Esophagus muscularis mucosa (tissue), 4 donors: ENCODE results near the gene SHE.

ENCODE experiments used
- EP300 ChIP-seq: sonication (generic); formaldehyde crosslinking; IDR thresholded peaks from one replicate; pipeline ENCODE4 v1.6.1; 2017; ENCODE audit warnings: antibody characterized with exemption
- POLR2AphosphoS5 ChIP-seq, 2 donors: sonication (generic); formaldehyde crosslinking; IDR thresholded peaks; one replicate each; pipeline ENCODE4 v1.6.1; 2017; ENCODE audit warnings: antibody characterized with exemption in 2 of 2
- TF ChIP-seq, protein P1 (sequence below), 3 experiments: fragments of 200-600 bp in 2 of 3; fragments of 450-650 bp in 1 of 3; sonication (generic) in 2 of 3; IDR thresholded peaks; one replicate each; pipeline ENCODE4 v1.5.1; 2017 to 2019; ENCODE audit warnings: antibody characterized with exemption in 3 of 3, mild to moderate bottlenecking in 2 of 3, moderate library complexity in 1 of 3

DNA sequence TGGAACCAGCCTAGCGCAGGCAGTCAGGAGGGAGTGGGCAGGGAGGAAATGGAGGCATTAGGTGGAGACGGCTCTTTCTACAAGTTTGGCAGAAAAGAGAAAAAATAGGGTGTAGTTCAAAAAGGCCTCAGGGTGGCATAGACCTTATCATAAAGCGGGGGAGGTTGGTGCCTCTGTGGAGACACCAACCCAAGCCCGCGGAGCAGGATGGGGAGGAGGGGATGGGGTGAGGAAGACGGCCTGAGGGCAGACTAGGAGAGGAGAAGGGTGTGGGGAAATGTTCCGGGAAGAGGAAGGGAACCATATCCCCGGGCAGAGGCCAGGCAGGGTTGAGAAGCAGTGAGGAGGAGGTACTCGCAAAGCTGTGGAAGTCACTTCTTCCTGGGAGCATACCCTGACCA lies 17.4 kb upstream of the SHE start:
- TF ChIP-seq, protein P1, sequence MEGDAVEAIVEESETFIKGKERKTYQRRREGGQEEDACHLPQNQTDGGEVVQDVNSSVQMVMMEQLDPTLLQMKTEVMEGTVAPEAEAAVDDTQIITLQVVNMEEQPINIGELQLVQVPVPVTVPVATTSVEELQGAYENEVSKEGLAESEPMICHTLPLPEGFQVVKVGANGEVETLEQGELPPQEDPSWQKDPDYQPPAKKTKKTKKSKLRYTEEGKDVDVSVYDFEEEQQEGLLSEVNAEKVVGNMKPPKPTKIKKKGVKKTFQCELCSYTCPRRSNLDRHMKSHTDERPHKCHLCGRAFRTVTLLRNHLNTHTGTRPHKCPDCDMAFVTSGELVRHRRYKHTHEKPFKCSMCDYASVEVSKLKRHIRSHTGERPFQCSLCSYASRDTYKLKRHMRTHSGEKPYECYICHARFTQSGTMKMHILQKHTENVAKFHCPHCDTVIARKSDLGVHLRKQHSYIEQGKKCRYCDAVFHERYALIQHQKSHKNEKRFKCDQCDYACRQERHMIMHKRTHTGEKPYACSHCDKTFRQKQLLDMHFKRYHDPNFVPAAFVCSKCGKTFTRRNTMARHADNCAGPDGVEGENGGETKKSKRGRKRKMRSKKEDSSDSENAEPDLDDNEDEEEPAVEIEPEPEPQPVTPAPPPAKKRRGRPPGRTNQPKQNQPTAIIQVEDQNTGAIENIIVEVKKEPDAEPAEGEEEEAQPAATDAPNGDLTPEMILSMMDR (IDR thresholded peaks at IDR 0.05): no peak
- TF ChIP-seq POLR2AphosphoS5 (IDR thresholded peaks at IDR 0.05): no peak
- no peak for TF ChIP-seq EP300
